GM19395 (cell line): Measurements from ENCODE around the gene SLX4.
"Not testable (repeated sequence)": the region's sequence is repeated elsewhere in the genome, so short reads cannot be mapped to it uniquely, and the experiment has no call there.

Source experiments
- ATAC-seq: cut with Tn5 transposase; IDR thresholded peaks from one replicate; pipeline ENCODE4 v1.9.1; 2021; ENCODE audit warnings: mild to moderate bottlenecking, moderate library complexity; ENCODE audit not compliant: unreplicated experiment

The SLX4 gene

GRCh38 chr16:3641801-3642396, 30.5 kb upstream of the SLX4 start:
- no peak for ATAC-seq

GRCh38 chr16:3640632-3641501, 29.5 kb upstream of the SLX4 start:
- no peak for ATAC-seq

GRCh38 chr16:3640207-3640606, 28.8 kb upstream of the SLX4 start:
- ATAC-seq, result no peak

GRCh38 chr16:3638916-3639644, 27.7 kb upstream of the SLX4 start:
- ATAC-seq, result no peak

- ATAC-seq, result no peak
These were observed 26.0 kb upstream of the SLX4 start for GRCh38 chr16:3637371-3637923.

GRCh38 chr16:3625911-3626732, 14.7 kb upstream of the SLX4 start:
- ATAC-seq, result peak; percentile 69

- ATAC-seq, result no peak
These were observed 13.9 kb upstream of the SLX4 start for GRCh38 chr16:3625331-3625730.

- no peak for ATAC-seq
These were observed 12.2 kb upstream of the SLX4 start for GRCh38 chr16:3623642-3624041.

GRCh38 chr16:3618769-3619141, 7.3 kb upstream of the SLX4 start:
- no peak for ATAC-seq

- ATAC-seq, result no peak
These were observed 1.4 kb upstream of the SLX4 start for GRCh38 chr16:3612510-3613466.

GRCh38 chr16:3610698-3611145, 684 bp downstream of the SLX4 start:
- no peak for ATAC-seq

GRCh38 chr16:3609895-3610697, 1.3 kb downstream of the SLX4 start:
- ATAC-seq, result no peak

GRCh38 chr16:3608976-3609375, 2.4 kb downstream of the SLX4 start:
- ATAC-seq, result not testable (repeated sequence)

- ATAC-seq, result no peak
These were observed 3.3 kb downstream of the SLX4 start for GRCh38 chr16:3608069-3608468.

- ATAC-seq, result no peak
These were observed 3.8 kb downstream of the SLX4 start for GRCh38 chr16:3607634-3608033.

GRCh38 chr16:3607161-3607560, 4.2 kb downstream of the SLX4 start:
- ATAC-seq, result no peak

GRCh38 chr16:3606441-3606840, 5.0 kb downstream of the SLX4 start:
- no peak for ATAC-seq

- no peak for ATAC-seq
These were observed 9.1 kb downstream of the SLX4 start for GRCh38 chr16:3602320-3602653.
